Measurements from ENCODE around the gene VSTM2L. TPM values are rescaled to one million over a fixed set of nuclear protein-coding genes. Genes with fewer than 3 reads are reported as not detected.

The VSTM2L gene
- total RNA-seq, 1 donor from 2014 or later, result 12.9 TPM

GRCh38 chr20:37968841-37969401 lies 66.0 kb downstream of the VSTM2L start:
- ATAC-seq, result no peak
- intact Hi-C loops (cut with DNase I), result no loop called here

GRCh38 chr20:37969949-37970855 lies 67.3 kb downstream of the VSTM2L start:
- no peaks in the 10 kb centered on the region for H3K9me3 ChIP-seq
- DNase-seq, result no peak
- H3K36me3 ChIP-seq, result no peaks in the 10 kb centered on the region

More at GRCh38 chr20:37968841-37969401, 66.0 kb downstream of the VSTM2L start:
- H3K4me3 ChIP-seq, result no peak overlapping the region
- H3K27me3 ChIP-seq, result no peaks in the 10 kb centered on the region
- H3K36me3 ChIP-seq, result no peaks in the 10 kb centered on the region
- H3K9me3 ChIP-seq, result no peaks in the 10 kb centered on the region
- no peak for TF ChIP-seq CTCF (IDR thresholded peaks at IDR 0.05)
- no peak overlapping the region for H3K27ac ChIP-seq
- H3K4me1 ChIP-seq, result no peaks in the 10 kb centered on the region
- no peak for DNase-seq

GRCh38 chr20:37970856-37971245 lies 67.9 kb downstream of the VSTM2L start:
- DNase-seq, result no peak
- H3K36me3 ChIP-seq, result no peaks in the 10 kb centered on the region
- H3K27me3 ChIP-seq, result no peaks in the 10 kb centered on the region
- ATAC-seq, result no peak
- H3K4me3 ChIP-seq, result no peak overlapping the region
- no peaks in the 10 kb centered on the region for H3K4me1 ChIP-seq
- no peaks in the 10 kb centered on the region for H3K9me3 ChIP-seq
- no peak for TF ChIP-seq CTCF (IDR thresholded peaks at IDR 0.05)
- no peak overlapping the region for H3K27ac ChIP-seq
- intact Hi-C loops (cut with DNase I), result no loop called here

More at GRCh38 chr20:37969949-37970855, 67.3 kb downstream of the VSTM2L start:
- Histone ChIP-seq H3K27me3 (no peaks in the 10 kb centered on the region), H3K27ac (no peak overlapping the region), H3K4me1 (no peaks in the 10 kb centered on the region), H3K4me3 (no peak overlapping the region)
- TF ChIP-seq CTCF (IDR thresholded peaks at IDR 0.05), result no peak
- no peak for ATAC-seq
- intact Hi-C loops (cut with DNase I), result no loop called here

- ATAC-seq (no peak), DNase-seq (no peak)
- Histone ChIP-seq H3K4me3 (no peak overlapping the region), H3K36me3 (no peaks in the 10 kb centered on the region), H3K27me3 (no peaks in the 10 kb centered on the region), H3K9me3 (no peaks in the 10 kb centered on the region), H3K27ac (no peak overlapping the region), H3K4me1 (no peaks in the 10 kb centered on the region)
- intact Hi-C loops (cut with DNase I), result no loop called here
- TF ChIP-seq CTCF (IDR thresholded peaks at IDR 0.05), result no peak
These were observed 68.7 kb downstream of the VSTM2L start for GRCh38 chr20:37971561-37972127.

- Histone ChIP-seq H3K9me3 (no peaks in the 10 kb centered on the region), H3K4me1 (no peaks in the 10 kb centered on the region), H3K27me3 (no peaks in the 10 kb centered on the region), H3K4me3 (no peak overlapping the region), H3K27ac (no peak overlapping the region), H3K36me3 (no peaks in the 10 kb centered on the region)
- no peak for ATAC-seq
- DNase-seq, result no peak
- TF ChIP-seq CTCF (IDR thresholded peaks at IDR 0.05), result no peak
- intact Hi-C loops (cut with DNase I), result no loop called here
These were observed 69.5 kb downstream of the VSTM2L start for GRCh38 chr20:37972256-37973058.
